ENCODE measurements around the gene SMG1. TPM values are rescaled to one million over a fixed set of nuclear protein-coding genes. Genes with fewer than 3 reads are reported as not detected.
A peak's percentile ranks its signal among the peaks of the same experiment; 100 is the strongest.
"Not testable (repeated sequence)": the region's sequence is repeated elsewhere in the genome, so short reads cannot be mapped to it uniquely, and the experiment has no call there.

Gene SMG1
- total and polyA plus RNA-seq, 4 donors = 5.3 to 70.8 (median 22.3) TPM

DNA sequence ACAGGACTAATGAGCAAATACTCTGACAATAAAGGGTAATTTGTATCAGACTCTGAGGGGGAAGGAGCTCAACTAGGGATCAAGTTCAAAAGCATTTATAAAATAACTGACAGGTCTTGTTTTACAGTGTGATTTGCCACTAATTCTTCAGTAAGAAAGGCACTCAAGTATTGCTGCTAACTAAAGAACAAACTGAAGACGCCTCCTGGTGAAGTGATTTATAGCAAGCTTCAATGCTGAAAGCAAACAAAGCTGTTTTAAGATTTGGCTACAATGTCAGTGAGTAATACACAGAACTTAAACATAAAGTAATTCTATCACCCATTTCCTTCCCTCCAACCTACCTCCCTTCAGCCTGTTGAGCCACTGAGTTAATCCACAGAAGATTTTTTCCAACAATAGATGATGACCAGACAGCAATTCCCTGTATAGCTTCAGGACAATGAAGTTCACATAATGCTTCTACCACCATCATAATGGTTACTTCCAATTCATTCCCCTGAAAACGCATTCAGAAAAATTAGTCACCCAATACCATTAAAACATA, 59.9 kb downstream of the SMG1 start:
- H3K36me3 ChIP-seq (ENCODE audit: control insufficient read depth in 4 of 4, insufficient read depth in 3 of 4, low read depth in 1 of 4, low read length in 3 of 4); DNase-seq (ENCODE audit: low spot score); H3K27me3 ChIP-seq (ENCODE audit: control insufficient read depth in 4 of 4, insufficient read depth in 4 of 4, low read length in 3 of 4); H3K9me3 ChIP-seq (ENCODE audit: control insufficient read depth in 4 of 4, low read length in 3 of 4): not testable (repeated sequence)
- H3K4me1 ChIP-seq (ENCODE audit: control insufficient read depth in 4 of 4, insufficient read depth in 4 of 4, low read length in 3 of 4) = peaks cover 6 to 17% (median 10%) of the 10 kb centered on the region in 4 donors
- H3K27ac ChIP-seq (ENCODE audit: low read depth in 1 of 2, low read length in 2 of 2) = peak overlapping the region; percentile 60 to 75
- H3K4me3 ChIP-seq (ENCODE audit: low read depth in 1 of 3, low read length in 3 of 3) = peak overlapping the region in 1 of 3 donors; percentile 8
- 41% methylated on average over 2 of the region's 2 CpGs for WGBS
- H3K9ac ChIP-seq (ENCODE audit: low read depth in 1 of 2, low read length in 2 of 2) = peak overlapping the region in 1 of 2 donors; percentile 27

DNA sequence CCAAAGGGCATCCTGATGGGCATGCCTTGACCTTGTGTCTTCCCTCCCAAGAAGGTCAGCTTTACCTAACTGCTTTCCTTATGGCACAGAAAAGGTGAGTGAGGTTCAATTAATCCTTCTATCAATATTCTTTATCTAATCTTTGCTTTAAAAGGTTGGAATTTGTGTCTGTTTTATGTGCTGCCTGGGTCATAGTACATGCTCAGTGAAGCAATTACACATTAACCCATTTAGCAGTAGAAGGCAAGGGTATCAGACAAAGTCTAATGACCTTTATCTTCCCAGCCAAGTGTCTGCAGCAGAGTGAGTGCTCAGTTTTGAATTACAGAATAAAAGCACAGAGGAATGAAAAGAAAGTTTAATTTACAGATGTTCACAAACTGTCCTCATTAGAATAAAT, 63.3 kb downstream of the SMG1 start:
- peaks cover 3 to 14% (median 8%) of the 10 kb centered on the region in 4 donors for H3K4me1 ChIP-seq (ENCODE audit: control insufficient read depth in 4 of 4, insufficient read depth in 4 of 4, low read length in 3 of 4)
- peak overlapping the region in 2 of 3 donors; percentile 23 to 29 for H3K4me3 ChIP-seq (ENCODE audit: low read depth in 1 of 3, low read length in 3 of 3)
- H3K27ac ChIP-seq (ENCODE audit: low read depth in 1 of 2, low read length in 2 of 2) = peak overlapping the region; percentile 81 to 88
- peak overlapping the region in 1 of 2 donors; percentile 53 for H3K9ac ChIP-seq (ENCODE audit: low read depth in 1 of 2, low read length in 2 of 2)
- not testable (repeated sequence) for DNase-seq (ENCODE audit: low spot score); H3K27me3 ChIP-seq (ENCODE audit: control insufficient read depth in 4 of 4, insufficient read depth in 4 of 4, low read length in 3 of 4); H3K9me3 ChIP-seq (ENCODE audit: control insufficient read depth in 4 of 4, low read length in 3 of 4); H3K36me3 ChIP-seq (ENCODE audit: control insufficient read depth in 4 of 4, insufficient read depth in 3 of 4, low read depth in 1 of 4, low read length in 3 of 4)
- TF ChIP-seq JUND (IDR thresholded peaks at IDR 0.05) = peak; percentile 68 to 77
- peak; percentile 21 to 30 for TF ChIP-seq RAD21 (IDR thresholded peaks at IDR 0.05)
- peak; percentile 18 to 25 for TF ChIP-seq EGR1 (IDR thresholded peaks at IDR 0.05; ENCODE audit: low read depth in 2 of 2)
- peak; percentile 53 for TF ChIP-seq YY1 (IDR thresholded peaks at IDR 0.05)
- TF ChIP-seq NR2F2 (IDR thresholded peaks at IDR 0.05) = peak; percentile 44
- TF ChIP-seq HNF4A (conservative IDR thresholded peaks at IDR 0.05) = peak; percentile 95 to 96
- peak; percentile 87 for TF ChIP-seq SP1 (IDR thresholded peaks at IDR 0.05)
- peak; percentile 30 for TF ChIP-seq FOXA2 (IDR thresholded peaks at IDR 0.05)
- TF ChIP-seq, protein P1, sequence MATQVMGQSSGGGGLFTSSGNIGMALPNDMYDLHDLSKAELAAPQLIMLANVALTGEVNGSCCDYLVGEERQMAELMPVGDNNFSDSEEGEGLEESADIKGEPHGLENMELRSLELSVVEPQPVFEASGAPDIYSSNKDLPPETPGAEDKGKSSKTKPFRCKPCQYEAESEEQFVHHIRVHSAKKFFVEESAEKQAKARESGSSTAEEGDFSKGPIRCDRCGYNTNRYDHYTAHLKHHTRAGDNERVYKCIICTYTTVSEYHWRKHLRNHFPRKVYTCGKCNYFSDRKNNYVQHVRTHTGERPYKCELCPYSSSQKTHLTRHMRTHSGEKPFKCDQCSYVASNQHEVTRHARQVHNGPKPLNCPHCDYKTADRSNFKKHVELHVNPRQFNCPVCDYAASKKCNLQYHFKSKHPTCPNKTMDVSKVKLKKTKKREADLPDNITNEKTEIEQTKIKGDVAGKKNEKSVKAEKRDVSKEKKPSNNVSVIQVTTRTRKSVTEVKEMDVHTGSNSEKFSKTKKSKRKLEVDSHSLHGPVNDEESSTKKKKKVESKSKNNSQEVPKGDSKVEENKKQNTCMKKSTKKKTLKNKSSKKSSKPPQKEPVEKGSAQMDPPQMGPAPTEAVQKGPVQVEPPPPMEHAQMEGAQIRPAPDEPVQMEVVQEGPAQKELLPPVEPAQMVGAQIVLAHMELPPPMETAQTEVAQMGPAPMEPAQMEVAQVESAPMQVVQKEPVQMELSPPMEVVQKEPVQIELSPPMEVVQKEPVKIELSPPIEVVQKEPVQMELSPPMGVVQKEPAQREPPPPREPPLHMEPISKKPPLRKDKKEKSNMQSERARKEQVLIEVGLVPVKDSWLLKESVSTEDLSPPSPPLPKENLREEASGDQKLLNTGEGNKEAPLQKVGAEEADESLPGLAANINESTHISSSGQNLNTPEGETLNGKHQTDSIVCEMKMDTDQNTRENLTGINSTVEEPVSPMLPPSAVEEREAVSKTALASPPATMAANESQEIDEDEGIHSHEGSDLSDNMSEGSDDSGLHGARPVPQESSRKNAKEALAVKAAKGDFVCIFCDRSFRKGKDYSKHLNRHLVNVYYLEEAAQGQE (IDR thresholded peaks at IDR 0.05) = peak; percentile 53
- TF ChIP-seq HNF4G (IDR thresholded peaks at IDR 0.05) = peak; percentile 91
- TF ChIP-seq, protein P2, sequence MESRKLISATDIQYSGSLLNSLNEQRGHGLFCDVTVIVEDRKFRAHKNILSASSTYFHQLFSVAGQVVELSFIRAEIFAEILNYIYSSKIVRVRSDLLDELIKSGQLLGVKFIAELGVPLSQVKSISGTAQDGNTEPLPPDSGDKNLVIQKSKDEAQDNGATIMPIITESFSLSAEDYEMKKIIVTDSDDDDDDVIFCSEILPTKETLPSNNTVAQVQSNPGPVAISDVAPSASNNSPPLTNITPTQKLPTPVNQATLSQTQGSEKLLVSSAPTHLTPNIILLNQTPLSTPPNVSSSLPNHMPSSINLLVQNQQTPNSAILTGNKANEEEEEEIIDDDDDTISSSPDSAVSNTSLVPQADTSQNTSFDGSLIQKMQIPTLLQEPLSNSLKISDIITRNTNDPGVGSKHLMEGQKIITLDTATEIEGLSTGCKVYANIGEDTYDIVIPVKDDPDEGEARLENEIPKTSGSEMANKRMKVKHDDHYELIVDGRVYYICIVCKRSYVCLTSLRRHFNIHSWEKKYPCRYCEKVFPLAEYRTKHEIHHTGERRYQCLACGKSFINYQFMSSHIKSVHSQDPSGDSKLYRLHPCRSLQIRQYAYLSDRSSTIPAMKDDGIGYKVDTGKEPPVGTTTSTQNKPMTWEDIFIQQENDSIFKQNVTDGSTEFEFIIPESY (IDR thresholded peaks at IDR 0.05) = peak; percentile 46
- peak; percentile 92 to 93 for TF ChIP-seq RXRA (IDR thresholded peaks at IDR 0.05)
- TF ChIP-seq, protein P3, sequence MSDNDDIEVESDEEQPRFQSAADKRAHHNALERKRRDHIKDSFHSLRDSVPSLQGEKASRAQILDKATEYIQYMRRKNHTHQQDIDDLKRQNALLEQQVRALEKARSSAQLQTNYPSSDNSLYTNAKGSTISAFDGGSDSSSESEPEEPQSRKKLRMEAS (IDR thresholded peaks at IDR 0.05) = peak; percentile 73

DNA sequence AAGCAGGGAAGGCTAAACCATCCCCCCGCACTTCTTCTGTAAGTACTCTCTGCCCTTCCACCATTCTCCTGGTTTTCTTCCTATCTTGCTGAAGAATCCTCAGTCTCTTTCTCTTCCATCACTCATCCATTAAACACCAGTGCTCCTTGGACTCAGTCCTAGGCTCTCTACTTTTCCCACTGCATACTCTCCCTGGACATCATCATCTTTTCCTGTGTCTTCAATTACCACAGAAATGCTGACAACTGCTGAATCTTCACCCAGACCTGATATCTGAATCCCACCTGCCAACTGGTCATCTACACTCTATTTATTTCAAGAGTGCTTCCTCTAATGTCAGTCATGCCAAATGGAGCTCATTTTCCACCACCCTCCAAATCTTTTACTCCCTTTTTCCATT, 71.0 kb downstream of the SMG1 start:
- Histone ChIP-seq H3K9me3 (ENCODE audit: control insufficient read depth in 4 of 4, low read length in 3 of 4) (no peaks in the 10 kb centered on the region), H3K27ac (ENCODE audit: low read depth in 1 of 2, low read length in 2 of 2) (no peak overlapping the region), H3K27me3 (ENCODE audit: control insufficient read depth in 4 of 4, insufficient read depth in 4 of 4, low read length in 3 of 4) (no peaks in the 10 kb centered on the region), H3K4me3 (ENCODE audit: low read depth in 1 of 3, low read length in 3 of 3) (no peak overlapping the region), H3K9ac (ENCODE audit: low read depth in 1 of 2, low read length in 2 of 2) (no peak overlapping the region), H3K36me3 (ENCODE audit: control insufficient read depth in 4 of 4, insufficient read depth in 3 of 4, low read depth in 1 of 4, low read length in 3 of 4) (peaks cover 3 to 47% (median 34%) of the 10 kb centered on the region in 4 donors), H3K4me1 (ENCODE audit: control insufficient read depth in 4 of 4, insufficient read depth in 4 of 4, low read length in 3 of 4) (peaks cover 0 to 5% (median 2%) of the 10 kb centered on the region in 4 donors)
- WGBS = 100% methylated on average over 1 of the region's 1 CpG
- no peak for DNase-seq (ENCODE audit: low spot score)
- TF ChIP-seq, protein P4, sequence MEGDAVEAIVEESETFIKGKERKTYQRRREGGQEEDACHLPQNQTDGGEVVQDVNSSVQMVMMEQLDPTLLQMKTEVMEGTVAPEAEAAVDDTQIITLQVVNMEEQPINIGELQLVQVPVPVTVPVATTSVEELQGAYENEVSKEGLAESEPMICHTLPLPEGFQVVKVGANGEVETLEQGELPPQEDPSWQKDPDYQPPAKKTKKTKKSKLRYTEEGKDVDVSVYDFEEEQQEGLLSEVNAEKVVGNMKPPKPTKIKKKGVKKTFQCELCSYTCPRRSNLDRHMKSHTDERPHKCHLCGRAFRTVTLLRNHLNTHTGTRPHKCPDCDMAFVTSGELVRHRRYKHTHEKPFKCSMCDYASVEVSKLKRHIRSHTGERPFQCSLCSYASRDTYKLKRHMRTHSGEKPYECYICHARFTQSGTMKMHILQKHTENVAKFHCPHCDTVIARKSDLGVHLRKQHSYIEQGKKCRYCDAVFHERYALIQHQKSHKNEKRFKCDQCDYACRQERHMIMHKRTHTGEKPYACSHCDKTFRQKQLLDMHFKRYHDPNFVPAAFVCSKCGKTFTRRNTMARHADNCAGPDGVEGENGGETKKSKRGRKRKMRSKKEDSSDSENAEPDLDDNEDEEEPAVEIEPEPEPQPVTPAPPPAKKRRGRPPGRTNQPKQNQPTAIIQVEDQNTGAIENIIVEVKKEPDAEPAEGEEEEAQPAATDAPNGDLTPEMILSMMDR (IDR thresholded peaks at IDR 0.05; ENCODE audit: low read depth, low read length, missing input control) = no peak
- TF ChIP-seq HNF4A (conservative IDR thresholded peaks at IDR 0.05) = no peak
- no peak for TF ChIP-seq YY1 (IDR thresholded peaks at IDR 0.05)
- no peak for TF ChIP-seq RAD21 (IDR thresholded peaks at IDR 0.05)
- no peak for TF ChIP-seq SP1 (IDR thresholded peaks at IDR 0.05)
- TF ChIP-seq, protein P1 (IDR thresholded peaks at IDR 0.05) = no peak
- TF ChIP-seq, protein P3 (IDR thresholded peaks at IDR 0.05) = no peak
- TF ChIP-seq HNF4G (IDR thresholded peaks at IDR 0.05) = no peak
- TF ChIP-seq NR2F2 (IDR thresholded peaks at IDR 0.05) = no peak
- TF ChIP-seq FOXA2 (IDR thresholded peaks at IDR 0.05) = no peak
- no peak for TF ChIP-seq EGR1 (IDR thresholded peaks at IDR 0.05; ENCODE audit: low read depth in 2 of 2)
- TF ChIP-seq RXRA (IDR thresholded peaks at IDR 0.05) = no peak
- TF ChIP-seq FOXA1 (IDR thresholded peaks at IDR 0.05) = no peak
